Activated CD4-positive, alpha-beta T cell treated with anti-CD3 and anti-CD28 coated beads, Interleukin-2, amount 50 U/mL, for 1 hour (primary cell): Measurements from ENCODE around the gene COL4A4.

Experiments used
- DNase-seq: peaks from one replicate; pipeline ENCODE4 v3.0.0-alpha.2; 2020

COL4A4 gene

DNA sequence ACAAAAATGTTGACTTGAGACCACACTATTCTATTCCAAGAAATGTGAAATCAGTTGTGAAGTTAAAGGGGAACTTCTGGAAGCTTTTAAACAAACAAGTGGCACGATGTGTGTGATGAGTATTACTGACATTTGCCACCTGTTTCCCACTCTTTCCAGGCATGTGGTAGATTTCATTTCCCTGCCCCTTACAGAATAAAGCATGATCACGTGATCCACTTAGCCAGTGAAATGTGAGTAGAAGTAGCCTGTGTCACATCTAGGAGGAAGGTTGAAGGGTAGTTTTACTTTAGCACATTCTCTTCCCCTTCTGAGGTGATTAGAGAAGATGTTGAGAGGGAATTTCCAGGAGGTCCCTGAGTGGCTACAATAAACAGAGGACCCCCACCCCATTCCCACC, 3.8 kb downstream of the COL4A4 start:
- DNase-seq: no peak

DNA sequence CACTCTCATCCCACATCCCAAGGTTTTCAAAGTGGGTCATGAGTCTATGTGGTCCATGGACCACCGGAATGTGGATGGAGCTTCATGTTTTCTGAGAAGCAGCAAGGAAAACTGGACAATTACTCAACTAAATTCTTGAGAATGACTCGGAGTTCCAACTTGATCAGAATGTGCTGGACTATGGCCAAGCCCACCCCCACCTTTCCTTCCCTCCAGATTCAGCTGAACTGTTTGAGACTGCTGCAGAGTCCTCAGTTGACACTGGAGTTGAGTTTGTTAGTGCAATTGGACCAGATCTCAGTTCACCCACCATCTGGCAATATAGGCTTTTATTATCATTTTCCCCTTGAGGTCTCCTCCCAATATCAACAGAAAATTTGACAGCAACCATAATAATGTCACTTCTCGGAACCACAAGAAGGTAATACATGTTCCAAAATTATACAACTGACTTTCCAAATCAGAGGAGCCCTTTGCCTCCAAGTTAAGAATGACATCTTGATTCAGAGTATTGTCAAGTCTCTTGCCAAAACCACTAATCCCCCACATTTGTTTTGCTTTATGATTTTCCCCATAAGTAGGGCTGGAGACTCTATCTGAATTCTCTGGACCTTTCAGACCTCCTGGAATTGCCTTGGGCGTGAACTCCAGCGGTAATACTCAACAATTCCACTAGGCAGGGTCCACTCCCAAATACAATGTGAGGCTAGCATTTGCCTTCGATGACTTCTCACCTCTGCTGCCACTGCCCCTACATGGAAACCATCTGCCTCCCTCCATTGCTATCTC, 8.8 kb downstream of the COL4A4 start:
- DNase-seq: no peak

DNA sequence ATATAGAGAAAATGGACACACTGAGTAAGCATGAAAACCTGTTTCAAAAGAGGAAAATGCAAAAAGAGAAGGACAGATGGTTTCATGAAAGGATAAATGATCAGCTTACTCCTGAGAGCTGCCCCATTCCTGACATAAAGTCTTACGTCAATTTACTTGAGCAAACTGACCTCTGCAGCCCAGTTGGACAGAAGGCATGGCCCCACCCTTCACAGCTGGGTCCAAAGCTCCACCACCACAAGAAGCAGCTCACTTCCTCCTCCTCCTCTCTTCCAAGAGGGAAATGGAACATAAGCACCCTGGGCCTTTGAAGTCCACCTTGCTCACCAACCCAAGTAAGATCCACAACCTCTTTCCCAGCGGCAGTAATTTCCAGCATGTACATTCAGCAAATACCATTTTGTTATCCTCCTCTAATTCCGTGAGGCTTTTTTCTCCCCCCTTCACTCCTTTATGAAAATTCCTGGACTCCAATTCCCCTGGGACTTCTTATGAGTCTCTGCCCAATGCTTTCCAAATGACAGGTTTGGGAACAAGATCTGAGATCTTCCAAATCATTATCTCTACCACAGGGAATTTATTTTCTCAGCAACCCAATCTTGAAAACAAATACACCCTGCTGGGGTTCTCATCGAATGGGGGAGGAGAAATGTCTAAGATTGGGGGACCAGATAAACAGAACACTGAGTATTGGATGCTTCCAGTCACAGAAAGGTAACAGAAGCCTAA, 10.1 kb downstream of the COL4A4 start:
- no peak for DNase-seq

DNA sequence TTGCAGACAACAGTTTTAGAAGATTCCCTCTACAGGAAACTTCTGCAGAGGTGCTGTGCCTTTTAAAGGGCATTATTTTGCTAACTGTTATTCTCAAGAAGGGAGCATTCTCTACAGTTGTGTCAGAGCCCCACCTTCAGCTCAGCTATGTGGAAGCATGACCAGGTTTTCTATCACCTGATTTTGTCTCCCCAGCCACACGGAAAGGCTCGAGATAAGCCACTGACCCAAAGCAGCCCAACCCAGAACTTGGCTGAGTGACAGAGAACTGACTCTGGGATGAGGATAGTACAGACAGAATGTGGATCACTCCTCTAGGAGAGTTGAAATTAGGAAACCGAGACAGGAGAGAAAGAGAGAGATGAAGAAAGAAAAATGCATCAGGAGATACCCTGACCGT, 10.7 kb downstream of the COL4A4 start:
- no peak for DNase-seq

DNA sequence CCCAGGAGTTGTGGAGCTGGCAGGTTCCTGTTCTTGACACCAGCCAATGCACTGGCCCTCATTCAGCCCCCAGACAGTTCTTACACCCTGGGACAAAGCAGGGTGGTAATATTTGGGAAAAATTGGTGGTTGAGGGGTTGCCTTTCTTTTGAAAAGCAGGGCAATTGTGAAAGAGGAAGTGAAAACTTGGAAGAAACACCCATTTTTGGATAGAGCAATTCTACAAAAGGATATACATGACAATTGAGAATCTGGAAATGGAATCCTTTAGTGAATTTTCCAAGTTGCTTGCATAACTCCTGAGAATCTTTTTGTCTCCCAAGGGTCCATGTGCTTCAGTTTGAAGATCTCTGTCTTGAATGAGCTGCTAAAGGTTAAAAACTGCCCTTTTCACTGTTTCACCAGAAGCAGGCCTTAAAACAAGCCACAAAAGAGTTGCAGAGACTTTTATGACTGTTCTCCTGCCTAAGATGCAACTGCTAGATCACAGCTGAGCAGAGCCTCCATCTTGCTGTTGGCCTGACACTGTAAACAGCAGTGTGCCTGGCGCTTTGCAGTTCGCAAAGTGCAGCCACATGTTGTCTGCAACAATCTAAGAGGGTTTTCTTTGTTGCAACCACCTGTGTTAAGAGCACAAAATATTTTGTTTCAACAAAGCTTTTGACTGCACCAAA, 11.8 kb downstream of the COL4A4 start:
- DNase-seq: no peak

DNA sequence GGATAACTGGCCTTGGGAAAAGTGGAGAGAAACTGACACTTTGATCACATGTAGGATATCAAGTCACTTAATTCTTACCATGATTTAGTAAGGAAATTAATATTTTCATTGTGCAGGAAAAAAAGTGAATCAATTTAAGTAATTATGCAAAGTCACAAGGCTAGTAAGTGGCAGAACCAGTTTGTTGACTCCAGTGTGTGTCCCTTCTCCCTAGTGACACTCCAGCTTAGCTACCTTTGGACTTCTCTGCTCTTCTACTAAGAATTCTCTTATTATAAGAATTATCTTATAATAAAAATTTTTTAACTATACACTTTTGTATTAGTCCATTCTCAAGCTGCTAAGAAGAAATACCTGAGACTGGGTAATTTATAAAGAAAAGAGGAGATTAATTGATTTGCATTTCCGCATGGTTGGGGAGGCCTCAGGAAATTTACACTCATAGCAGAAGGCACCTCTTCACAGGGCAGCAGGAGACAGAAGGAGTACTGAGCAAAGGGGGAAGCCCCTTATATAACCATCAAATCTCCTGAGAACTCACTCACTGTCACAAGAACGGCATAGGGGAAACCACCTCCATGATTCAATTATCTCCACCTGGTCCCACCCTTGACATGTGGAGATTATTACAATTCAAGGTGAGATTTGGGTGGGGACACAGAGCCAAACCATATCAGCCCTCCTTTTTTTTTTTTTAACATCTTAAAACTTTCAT, 13.6 kb downstream of the COL4A4 start:
- no peak for DNase-seq

DNA sequence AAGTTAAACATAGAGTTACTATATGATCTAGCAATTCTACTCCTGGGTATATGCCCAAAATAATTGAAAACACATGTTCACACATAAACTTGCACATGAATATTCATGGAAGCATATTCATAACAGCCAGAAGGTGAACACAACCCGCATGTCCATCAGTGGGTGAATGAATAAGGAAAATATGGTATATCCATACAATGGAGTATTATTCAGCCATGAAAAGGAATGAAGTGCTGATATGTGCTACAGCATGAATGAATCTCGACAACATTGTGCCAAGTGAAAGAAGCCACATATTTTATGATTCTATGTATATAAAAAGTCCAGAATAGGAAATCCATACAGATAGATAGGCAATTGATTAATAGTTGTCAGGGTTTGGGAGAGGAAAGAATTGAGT, 15.9 kb downstream of the COL4A4 start:
- no peak for DNase-seq

DNA sequence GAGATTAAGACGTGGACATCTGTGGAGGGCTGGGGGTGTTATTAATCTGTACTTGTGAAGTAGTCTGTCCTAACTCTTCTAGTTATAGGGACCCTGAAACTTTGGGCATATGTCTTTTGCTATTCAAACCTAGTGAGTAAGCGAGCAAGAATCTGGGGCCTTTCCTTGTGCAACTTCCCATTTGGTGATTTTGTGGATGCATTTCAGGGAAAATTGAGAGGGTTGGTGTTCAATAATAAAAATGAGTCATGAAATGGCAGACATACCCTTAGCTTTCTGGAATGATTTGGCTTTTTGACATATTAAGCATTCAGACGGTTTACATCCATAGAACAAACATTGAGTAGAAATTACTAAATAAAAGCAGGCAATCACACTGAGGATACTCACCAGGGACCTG, 17.0 kb downstream of the COL4A4 start:
- DNase-seq: no peak

DNA sequence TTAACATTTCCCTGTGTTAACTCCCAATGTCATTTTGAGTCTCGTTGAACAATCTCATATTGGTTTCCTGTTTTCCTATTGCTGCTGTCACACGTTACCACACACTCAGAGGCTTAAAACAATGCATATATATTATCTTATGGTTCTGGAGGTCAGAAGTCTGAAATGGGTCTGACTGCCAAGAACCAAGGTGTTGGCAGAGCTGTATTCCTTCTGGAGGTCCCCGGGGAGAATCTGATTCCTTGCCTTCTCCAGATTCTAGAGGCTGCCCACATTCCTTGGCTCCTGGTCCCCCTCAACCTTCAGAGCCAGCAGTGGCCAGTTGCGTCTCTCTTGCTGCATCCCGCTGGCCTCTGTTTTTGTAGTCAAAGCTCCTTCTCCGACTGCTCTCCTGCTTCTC, 17.5 kb downstream of the COL4A4 start:
- DNase-seq: no peak

DNA sequence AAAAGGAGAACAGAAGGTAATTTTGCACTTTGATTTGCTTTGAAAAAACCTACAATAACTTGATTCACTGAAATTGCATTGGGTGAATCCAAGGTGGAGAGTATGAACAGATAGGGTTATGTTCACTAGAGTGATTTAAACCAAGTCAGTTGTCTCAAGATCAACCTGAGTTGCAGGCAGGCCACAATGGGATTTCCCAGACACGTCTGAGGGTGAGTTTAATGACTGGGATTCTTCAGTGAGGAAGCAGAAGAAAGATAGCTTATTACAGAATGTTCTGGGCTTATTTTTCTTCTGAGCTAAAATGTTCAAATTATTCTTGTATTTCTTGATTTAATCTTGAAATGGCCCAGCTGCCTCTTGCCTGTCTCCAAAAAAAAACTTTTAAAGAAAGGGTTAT, 20.1 kb downstream of the COL4A4 start:
- no peak for DNase-seq

DNA sequence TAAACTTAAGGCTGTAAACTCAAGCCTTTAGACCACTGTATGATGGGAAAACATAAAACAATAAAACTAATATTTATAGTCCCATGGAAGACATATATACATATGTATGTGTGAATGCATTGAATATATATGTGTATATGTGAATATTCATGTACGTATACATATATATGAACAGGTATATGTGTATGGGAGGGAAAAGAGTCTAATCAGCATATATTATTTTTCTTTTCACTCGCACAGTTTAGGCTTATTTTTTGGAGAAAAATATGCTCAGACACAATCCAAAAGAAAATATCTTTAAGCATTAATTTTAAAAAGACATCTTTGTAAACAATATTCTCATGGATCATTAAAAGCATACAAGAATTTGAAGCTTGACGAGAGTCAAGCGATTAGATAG, 22.7 kb downstream of the COL4A4 start:
- DNase-seq: no peak

DNA sequence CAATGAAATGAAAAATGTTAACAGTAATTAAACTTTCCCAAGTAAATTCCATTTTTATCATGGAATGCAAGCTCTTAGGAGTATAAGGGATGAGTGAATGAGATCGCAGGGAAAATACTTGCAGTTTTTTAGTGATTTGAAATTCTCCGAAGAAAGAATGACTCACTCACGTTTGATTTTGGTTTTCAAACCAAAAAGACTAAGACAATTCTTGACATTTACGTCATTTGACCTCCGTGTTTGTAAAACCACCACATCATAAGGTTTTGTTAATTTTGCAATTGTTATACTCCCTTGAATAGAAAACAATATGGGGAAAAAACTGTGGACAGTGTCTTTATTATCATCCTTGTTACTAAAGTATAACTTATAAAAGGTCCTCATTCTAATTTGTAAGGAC, 29.4 kb downstream of the COL4A4 start:
- DNase-seq: no peak

DNA sequence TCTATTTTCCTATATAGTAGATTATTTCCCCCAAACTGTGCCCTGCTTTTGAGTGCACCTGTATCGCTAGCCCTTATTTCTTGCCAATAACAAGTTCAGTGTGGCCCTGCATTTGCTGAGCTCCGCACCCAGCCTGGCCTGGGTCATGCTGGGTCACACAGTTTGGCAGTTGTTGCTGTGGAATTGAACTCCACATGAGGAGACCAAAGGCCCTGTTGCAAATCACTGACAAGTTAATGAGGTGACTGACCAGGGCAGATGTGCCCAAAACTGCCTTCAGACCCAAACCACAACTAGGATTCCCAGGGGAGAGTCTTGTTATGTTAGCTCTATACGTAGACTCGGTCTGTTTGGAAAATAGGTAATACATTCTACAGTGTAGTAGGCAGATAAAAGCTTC, 31.0 kb downstream of the COL4A4 start:
- DNase-seq: no peak

DNA sequence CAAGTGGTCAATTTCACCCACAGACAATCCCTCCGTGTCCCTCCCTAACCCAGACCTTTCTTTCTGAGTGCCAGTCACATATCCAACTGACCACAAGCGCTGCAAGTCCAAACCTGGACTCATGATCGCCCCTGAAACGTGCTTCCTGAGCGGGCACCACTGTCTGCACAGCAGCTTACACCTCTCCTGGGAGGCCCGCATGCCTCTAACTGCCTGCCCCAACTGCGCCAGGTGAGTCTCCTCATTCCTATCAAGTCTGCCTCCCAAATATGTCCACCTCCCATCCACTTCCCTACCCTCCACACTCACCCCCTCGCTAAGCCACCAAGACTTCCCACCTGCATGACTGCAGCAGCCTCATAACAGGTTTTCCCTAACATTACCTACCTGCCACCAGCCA, 33.4 kb downstream of the COL4A4 start:
- DNase-seq: no peak

DNA sequence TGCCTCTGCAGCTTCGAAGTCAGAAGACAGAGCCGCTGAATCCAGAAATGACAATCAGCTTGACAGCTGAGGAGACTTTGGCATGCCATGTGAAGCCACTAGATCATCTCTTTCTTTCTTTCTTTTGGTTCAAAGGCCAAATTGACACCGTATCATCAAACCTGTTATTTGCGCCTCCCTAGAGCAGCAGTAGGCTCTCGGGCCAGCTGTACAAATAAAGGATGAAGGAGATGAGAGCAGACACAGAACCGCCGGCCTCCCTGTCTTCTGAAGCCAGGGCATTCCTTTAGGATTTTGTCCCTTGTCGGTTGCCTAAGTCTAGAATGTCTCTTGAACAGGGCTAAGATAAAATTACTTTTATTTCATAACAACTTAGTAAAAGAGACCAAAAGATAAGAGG, 36.8 kb downstream of the COL4A4 start:
- no peak for DNase-seq

DNA sequence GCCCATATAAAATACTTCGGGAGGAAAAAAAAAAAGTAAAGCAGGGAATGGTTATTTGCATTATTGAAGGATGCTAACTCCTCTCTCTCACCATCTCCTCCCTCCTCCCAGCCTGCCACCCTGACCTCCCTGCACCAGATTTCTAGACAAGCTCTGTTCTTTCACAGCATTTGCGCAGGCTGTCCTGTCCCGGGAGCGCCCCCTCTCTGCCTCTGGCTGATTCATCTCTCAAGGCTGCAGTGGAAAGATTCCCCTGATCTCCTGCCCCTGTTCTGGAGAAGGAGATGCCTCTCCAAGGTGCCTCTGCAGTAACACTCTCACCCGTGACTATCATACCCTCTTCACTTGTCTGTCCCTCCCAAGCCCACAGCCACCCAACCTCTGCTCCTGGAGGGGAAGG, 38.5 kb downstream of the COL4A4 start:
- no peak for DNase-seq

DNA sequence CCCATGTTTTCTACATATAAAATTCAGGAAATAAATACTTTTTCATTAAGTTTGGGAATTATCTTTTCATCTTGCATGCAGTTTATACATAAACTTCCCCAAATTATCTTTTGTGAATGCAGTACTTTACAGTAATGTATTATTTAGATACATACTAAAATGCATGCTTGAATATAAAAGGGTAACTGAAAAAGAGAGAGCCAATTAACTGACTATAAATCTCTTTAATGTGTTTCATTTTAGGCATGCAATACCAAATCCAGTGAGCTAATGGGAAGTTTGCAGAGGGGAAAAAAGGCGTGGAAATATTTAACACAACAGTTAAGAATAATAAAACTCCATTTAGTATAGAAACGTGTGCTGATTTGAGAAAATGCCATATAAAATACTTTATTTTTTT, 39.2 kb downstream of the COL4A4 start:
- DNase-seq: no peak

DNA sequence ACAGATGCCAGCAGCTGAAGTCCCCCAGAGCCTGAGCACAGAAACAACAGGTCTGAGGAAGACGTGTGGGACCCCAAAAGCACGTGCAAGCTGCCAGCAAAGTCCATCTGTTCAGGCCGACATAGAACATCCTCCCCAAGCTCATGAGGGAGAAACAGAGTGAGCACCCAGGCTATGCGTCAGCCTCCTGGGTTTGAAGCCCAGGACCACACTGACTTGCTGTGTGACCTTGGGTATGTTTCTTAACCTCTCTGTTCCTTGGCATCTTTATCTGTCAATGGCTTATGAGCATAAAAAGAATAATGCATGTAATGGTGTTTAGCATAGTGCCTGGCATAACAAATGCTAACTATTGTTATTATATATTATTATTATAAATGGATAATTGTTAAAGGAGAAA, 40.3 kb downstream of the COL4A4 start:
- no peak for DNase-seq

DNA sequence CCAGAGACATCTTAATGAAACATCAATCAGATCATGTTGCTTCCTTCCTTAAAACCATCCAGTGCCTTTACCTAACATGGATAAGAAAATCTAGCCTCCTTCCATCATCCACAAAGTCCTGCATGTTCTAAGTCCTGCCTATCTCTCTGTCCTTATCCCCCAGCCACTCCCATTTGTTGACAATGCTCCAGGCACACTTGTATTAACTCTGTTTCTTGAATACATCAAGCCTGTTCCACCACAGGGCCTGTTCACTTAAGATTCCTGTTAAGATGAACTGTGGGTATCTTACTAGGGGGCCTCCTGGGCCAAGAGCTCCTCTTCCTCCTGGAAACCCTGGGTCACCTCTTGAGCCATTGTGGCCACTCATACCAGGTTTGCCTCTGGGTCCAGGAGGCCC, 45.7 kb downstream of the COL4A4 start:
- DNase-seq: no peak

DNA sequence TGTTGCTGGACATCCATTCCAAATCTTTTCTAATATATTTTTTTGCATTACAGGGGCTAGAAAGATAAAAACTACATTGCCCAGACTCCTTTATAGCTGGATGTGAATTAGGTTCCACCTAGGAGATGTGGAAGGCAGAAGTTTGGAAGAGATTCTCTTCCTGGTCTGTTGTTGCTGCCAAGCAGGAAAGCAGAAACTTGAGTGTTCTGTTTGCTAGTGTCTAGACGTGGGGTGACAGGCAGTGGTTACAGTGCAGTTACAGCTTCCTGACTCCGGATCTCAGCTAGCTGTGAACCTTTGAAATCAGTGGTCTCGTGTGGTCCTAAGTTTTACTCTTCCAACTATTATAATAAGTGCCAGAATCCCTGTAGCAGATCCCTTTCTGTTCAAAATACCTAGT, 46.2 kb downstream of the COL4A4 start:
- DNase-seq: no peak

DNA sequence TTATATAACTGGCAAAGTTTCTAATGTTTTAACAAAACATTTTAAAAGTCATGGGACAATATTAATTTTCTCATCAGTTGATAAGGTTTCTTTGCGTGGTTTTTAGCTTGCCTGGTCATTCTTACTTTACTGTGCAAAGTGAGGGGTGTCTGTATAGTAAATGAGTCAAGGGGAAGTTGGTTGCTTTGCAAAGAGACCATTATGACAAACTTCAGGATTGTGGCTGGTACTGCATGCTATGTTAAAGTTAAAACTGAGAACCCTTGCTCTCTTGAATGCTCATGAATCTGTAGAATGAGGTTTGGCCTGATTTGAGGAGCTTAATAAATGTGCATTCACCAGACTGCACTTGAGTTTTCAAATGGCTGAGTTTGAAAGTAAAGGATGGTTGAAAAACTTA, 47.0 kb downstream of the COL4A4 start:
- no peak for DNase-seq

DNA sequence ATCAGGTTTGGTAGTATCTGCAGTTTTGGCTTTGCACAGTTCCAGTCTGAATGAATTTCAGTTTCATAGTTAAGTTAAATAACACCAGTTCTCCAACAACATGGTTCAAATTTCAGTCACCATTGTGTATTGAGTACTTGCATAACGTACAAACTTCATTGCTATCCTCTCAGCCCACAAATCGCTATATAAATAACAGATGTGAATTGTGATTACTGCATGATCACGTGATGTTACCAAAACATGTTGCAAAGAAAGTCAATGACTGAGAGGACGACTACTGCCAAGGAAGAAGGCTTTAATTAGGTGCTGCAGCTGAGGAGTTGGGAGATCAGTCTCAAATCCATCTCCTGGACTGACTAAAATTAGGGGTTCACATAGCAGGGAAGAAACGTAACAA, 48.2 kb downstream of the COL4A4 start:
- DNase-seq: no peak
